ENCODE data around the gene CEP152. TPM values are rescaled to one million over a fixed set of nuclear protein-coding genes. Genes with fewer than 3 reads are reported as not detected.
A peak's percentile ranks its signal among the peaks of the same experiment; 100 is the strongest.

The CEP152 gene
- total and polyA plus RNA-seq, 9 of the 15 experiments (the other 6 are each of a cell fraction or from before 2014, with no cell fraction given) = 9.9 to 43.0 (median 23.6) TPM

- TF ChIP-seq AFF1 (IDR thresholded peaks at IDR 0.05; ENCODE audit: low read depth in 1 of 2, partially characterized antibody in 2 of 2) (no peak), LEF1 (IDR thresholded peaks at IDR 0.05) (no peak), EP300 (IDR thresholded peaks at IDR 0.05; ENCODE audit: low read length) (peak; percentile 81), HCFC1 (IDR thresholded peaks at IDR 0.05; ENCODE audit: low read depth, low read length) (no peak), MIER1 (IDR thresholded peaks at IDR 0.05; ENCODE audit: low read depth) (no peak), ZNF584 (CRISPR knock-in tag; IDR thresholded peaks at IDR 0.05; ENCODE audit: low read depth) (no peak), ZNF717 (CRISPR knock-in tag; IDR thresholded peaks at IDR 0.05) (no peak), HMG20B (CRISPR knock-in tag; IDR thresholded peaks at IDR 0.05) (no peak)
Measured at GRCh38 chr15:48722764-48723661, 87.9 kb downstream of the CEP152 start (continued).
